ENCODE results near the gene PLD2. TPM values are rescaled to one million over a fixed set of nuclear protein-coding genes. Genes with fewer than 3 reads are reported as not detected.

The PLD2 gene
- total RNA-seq, 1 donor from 2014 or later: 61.4 TPM

DNA sequence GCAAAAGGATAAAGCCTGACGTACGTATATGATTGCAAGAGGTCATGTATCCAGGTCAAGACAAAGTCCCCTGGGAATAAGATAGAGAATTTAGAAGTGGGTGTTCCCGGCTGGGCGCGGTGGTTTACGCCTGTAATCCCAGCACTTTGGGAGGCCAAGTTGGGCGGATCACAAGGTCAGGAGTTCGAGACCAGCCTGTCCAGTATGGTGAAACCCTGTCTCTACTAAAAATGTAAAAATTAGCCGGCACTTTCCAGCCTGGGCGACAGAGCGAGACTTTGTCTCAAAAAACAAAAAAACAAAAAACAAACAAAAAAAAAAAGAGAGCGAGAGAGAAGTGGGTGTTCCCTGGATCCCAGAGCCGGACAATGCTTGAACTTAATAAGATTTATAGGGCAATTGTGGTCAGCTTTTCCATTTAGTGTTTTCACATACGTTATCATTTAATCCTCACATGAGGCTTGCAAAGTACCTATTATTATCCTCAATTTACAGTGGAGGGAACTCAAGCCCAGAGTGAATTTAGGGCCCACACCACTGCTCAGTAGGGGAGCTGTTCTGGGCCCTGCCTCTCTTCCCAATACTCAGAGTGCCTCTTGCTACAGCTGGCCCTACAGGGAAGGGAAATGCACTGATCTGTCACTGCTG lies 18.7 kb upstream of the PLD2 start:
- no peak for DNase-seq
- Mint-ChIP-seq H3K27ac (ENCODE audit: unreplicated experiment) (peak overlapping the region; percentile 33), H3K36me3 (ENCODE audit: unreplicated experiment) (no peaks in the 10 kb centered on the region), H3K9me3 (ENCODE audit: unreplicated experiment) (peaks cover 7% of the 10 kb centered on the region), H3K27me3 (ENCODE audit: unreplicated experiment) (peaks cover 7% of the 10 kb centered on the region), H3K4me1 (ENCODE audit: low read depth, unreplicated experiment) (peaks cover 12% of the 10 kb centered on the region), H3K4me3 (ENCODE audit: unreplicated experiment) (peak overlapping the region; percentile 80)
- TF ChIP-seq, protein P1, sequence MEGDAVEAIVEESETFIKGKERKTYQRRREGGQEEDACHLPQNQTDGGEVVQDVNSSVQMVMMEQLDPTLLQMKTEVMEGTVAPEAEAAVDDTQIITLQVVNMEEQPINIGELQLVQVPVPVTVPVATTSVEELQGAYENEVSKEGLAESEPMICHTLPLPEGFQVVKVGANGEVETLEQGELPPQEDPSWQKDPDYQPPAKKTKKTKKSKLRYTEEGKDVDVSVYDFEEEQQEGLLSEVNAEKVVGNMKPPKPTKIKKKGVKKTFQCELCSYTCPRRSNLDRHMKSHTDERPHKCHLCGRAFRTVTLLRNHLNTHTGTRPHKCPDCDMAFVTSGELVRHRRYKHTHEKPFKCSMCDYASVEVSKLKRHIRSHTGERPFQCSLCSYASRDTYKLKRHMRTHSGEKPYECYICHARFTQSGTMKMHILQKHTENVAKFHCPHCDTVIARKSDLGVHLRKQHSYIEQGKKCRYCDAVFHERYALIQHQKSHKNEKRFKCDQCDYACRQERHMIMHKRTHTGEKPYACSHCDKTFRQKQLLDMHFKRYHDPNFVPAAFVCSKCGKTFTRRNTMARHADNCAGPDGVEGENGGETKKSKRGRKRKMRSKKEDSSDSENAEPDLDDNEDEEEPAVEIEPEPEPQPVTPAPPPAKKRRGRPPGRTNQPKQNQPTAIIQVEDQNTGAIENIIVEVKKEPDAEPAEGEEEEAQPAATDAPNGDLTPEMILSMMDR (IDR thresholded peaks at IDR 0.05; ENCODE audit: partially characterized antibody, unreplicated experiment): no peak

- H3K27ac Mint-ChIP-seq (ENCODE audit: unreplicated experiment): peak within 1 kb of the TSS; percentile 76
- peaks cover 12% of the 10 kb centered on the region for H3K4me1 Mint-ChIP-seq (ENCODE audit: low read depth, unreplicated experiment)
- H3K27me3 Mint-ChIP-seq (ENCODE audit: unreplicated experiment): peaks cover 10% of the 10 kb centered on the region
Observed at GRCh38 chr17:4788807-4789700, 17.9 kb upstream of the PLD2 start, which contains the start of gene GLTPD2. Gene GLTPD2, plus strand, starts transcription at chr17:4788964. Its CDS starts 48 bp downstream, at chr17:4789012.

DNA sequence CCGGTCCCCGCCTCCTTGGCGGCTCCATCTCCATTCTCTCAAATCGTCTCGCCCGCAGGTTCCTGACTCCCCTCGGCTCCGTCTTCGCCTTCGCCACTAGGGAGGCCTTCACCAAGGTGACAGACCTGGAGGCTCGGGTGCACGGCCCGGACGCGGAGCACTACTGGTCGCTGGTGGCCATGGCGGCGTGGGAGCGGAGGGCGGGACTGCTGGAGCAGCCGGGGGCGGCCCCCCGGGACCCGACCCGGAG lies 17.3 kb upstream of the PLD2 start:
- Mint-ChIP-seq H3K4me3 (ENCODE audit: unreplicated experiment) (peak overlapping the region; percentile 91), H3K9me3 (ENCODE audit: unreplicated experiment) (peaks cover 7% of the 10 kb centered on the region), H3K27ac (ENCODE audit: unreplicated experiment) (peak overlapping the region; percentile 76), H3K4me1 (ENCODE audit: low read depth, unreplicated experiment) (peaks cover 12% of the 10 kb centered on the region), H3K36me3 (ENCODE audit: unreplicated experiment) (no peaks in the 10 kb centered on the region), H3K27me3 (ENCODE audit: unreplicated experiment) (peaks cover 10% of the 10 kb centered on the region)
- DNase-seq: no peak
- TF ChIP-seq, protein P1 (IDR thresholded peaks at IDR 0.05; ENCODE audit: partially characterized antibody, unreplicated experiment): no peak

More at GRCh38 chr17:4788807-4789700, 17.9 kb upstream of the PLD2 start, which contains the start of gene GLTPD2:
- Mint-ChIP-seq H3K9me3 (ENCODE audit: unreplicated experiment) (peaks cover 7% of the 10 kb centered on the region), H3K4me3 (ENCODE audit: unreplicated experiment) (peak within 1 kb of the TSS; percentile 91), H3K36me3 (ENCODE audit: unreplicated experiment) (no peaks in the 10 kb centered on the region)
- DNase-seq: peak; percentile 37
- TF ChIP-seq, protein P1 (IDR thresholded peaks at IDR 0.05; ENCODE audit: partially characterized antibody, unreplicated experiment): no peak

DNA sequence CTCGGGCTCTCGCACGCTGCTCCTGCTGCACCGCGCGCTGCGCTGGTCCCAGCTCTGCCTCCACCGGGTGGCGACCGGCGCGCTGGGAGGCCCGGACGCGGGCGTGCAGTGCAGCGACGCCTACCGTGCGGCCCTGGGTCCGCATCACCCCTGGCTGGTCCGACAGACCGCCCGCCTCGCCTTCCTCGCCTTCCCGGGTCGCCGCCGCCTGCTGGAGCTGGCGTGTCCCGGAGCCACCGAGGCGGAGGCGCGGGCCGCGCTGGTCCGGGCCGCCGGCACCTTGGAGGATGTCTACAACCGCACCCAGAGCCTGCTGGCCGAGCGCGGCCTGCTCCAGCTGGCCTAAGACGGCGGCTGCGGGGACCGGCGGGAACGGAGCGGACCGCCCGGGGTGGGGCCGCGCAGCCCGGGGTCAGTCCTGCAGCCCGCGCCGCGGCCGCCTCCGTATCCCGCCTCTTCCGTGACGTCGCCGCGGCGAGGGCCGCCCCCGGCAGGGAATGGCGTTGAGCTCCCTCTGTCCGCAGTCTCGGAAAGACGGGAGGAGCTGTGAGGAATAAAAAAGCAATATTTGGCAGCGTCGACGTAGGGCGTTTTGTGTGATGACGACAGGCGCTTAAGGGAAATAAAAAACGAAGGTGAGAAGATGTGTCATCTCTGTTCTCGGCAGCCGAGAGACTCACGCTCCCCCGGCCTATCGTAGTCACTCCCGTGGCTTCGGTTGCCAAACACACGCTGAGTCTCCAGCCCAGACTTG lies 16.8 kb upstream of the PLD2 start:
- H3K9me3 Mint-ChIP-seq (ENCODE audit: unreplicated experiment): peaks cover 7% of the 10 kb centered on the region
- H3K27me3 Mint-ChIP-seq (ENCODE audit: unreplicated experiment): peaks cover 10% of the 10 kb centered on the region
- no peaks in the 10 kb centered on the region for H3K36me3 Mint-ChIP-seq (ENCODE audit: unreplicated experiment)
- H3K4me3 Mint-ChIP-seq (ENCODE audit: unreplicated experiment): peak overlapping the region; percentile 91
- peaks cover 12% of the 10 kb centered on the region for H3K4me1 Mint-ChIP-seq (ENCODE audit: low read depth, unreplicated experiment)
- peak; percentile 91 for DNase-seq
- H3K27ac Mint-ChIP-seq (ENCODE audit: unreplicated experiment): peak overlapping the region; percentile 90
- TF ChIP-seq, protein P1 (IDR thresholded peaks at IDR 0.05; ENCODE audit: partially characterized antibody, unreplicated experiment): peak; percentile 80
